H1 (cell line): ENCODE data around the gene ARID1B. TPM values are rescaled to one million over a fixed set of nuclear protein-coding genes. Genes with fewer than 3 reads are reported as not detected.

Experiments used
- CTCF ChIA-PET: fragments of 300-600 bp; sonication (Branson Sonifier 250); formaldehyde crosslinking; loops from one replicate; lab custom pipeline; 2021; ENCODE audit not compliant: partially characterized antibody; lab: Charles Lee
- POLR2A ChIA-PET: fragments of 300-600 bp; sonication (Branson Sonifier 250); formaldehyde crosslinking; loops from one replicate; lab custom pipeline; 2021; ENCODE audit warnings: inconsistent platforms; ENCODE audit not compliant: partially characterized antibody; lab: Charles Lee
- DNase-seq, 2 experiments: peaks; one replicate each; pipeline versions ENCODE4 v3.0.0 to v3.0.0-alpha.2; 2010 to 2022; ENCODE audit warnings: low spot score in 2 of 2, low read depth in 1 of 2, mixed read lengths in 1 of 2
- FAIRE-seq: peaks from 2 replicates; lab custom pipeline; 2011; peaks lifted over from hg19 to GRCh38; lab: Jason Lieb, UNC
- H2AFZ ChIP-seq: 2 replicates; pipeline ENCODE4 v1.8.1; 2012; ENCODE audit warnings: low read length, inconsistent platforms
- H2AK5ac ChIP-seq: 2 replicates; pipeline ENCODE4 v1.6.1; 2013; ENCODE audit warnings: low read depth, low read length
- H2BK120ac ChIP-seq: replicated peaks from 2 replicates; pipeline ENCODE3; 2013; ENCODE audit warnings: low read depth, low read length, inconsistent platforms
- H2BK12ac ChIP-seq: 2 replicates; pipeline ENCODE4 v1.6.1; 2013; ENCODE audit warnings: low read depth, low read length
- H2BK15ac ChIP-seq: 2 replicates; pipeline ENCODE4 v1.6.1; 2013; ENCODE audit warnings: low read length
- H2BK20ac ChIP-seq: 2 replicates; pipeline ENCODE4 v1.6.1; 2013; ENCODE audit warnings: low read length
- H2BK5ac ChIP-seq: 2 replicates; pipeline ENCODE4 v1.6.1; 2013; ENCODE audit warnings: low read depth, low read length
- H3K14ac ChIP-seq: 2 replicates; pipeline ENCODE4 v1.6.1; 2013; ENCODE audit warnings: inconsistent platforms; ENCODE audit not compliant: insufficient read length
- H3K18ac ChIP-seq: 2 replicates; pipeline ENCODE4 v1.6.1; 2013; ENCODE audit warnings: low read length; ENCODE audit errors: extremely low read depth
- H3K23ac ChIP-seq: 2 replicates; pipeline ENCODE4 v1.6.1; 2013; ENCODE audit warnings: inconsistent platforms; ENCODE audit not compliant: insufficient read length
- H3K23me2 ChIP-seq: 2 replicates; pipeline ENCODE4 v1.6.1; 2013; ENCODE audit warnings: low read depth, low read length
- H3K27ac ChIP-seq: 2 replicates; pipeline ENCODE4 v1.6.1; 2011; ENCODE audit warnings: low read depth, low read length, inconsistent platforms
- H3K27me3 ChIP-seq, 4 experiments: replicated peaks in 1 of 4; 1 replicate in 1 of 4; 2 replicates in 3 of 4; pipeline versions ENCODE4 v1.6.1 to v1.8.1; 2011 to 2013; ENCODE audit warnings: low read length in 3 of 4, mild to moderate bottlenecking in 3 of 4, inconsistent platforms in 2 of 4, mixed read lengths in 2 of 4, moderate library complexity in 1 of 4; ENCODE audit not compliant: control insufficient read depth in 3 of 4, insufficient read depth in 3 of 4; ENCODE audit errors: extremely low read depth in 1 of 4
- H3K36me3 ChIP-seq, 4 experiments: 2 replicates each; pipeline versions ENCODE4 v1.6.1 to v1.8.1; 2011 to 2013; ENCODE audit warnings: mild to moderate bottlenecking in 4 of 4, low read length in 3 of 4, moderate library complexity in 2 of 4, control low read depth in 1 of 4, inconsistent platforms in 1 of 4; ENCODE audit not compliant: insufficient read depth in 4 of 4, control insufficient read depth in 2 of 4
- H3K4ac ChIP-seq: replicated peaks from 2 replicates; pipeline ENCODE3; 2013; ENCODE audit warnings: low read length, low read depth, mixed read lengths, inconsistent platforms; ENCODE audit not compliant: insufficient read length
- H3K4me1 ChIP-seq, 4 experiments: replicated peaks in 1 of 4; 1 replicate in 1 of 4; 2 replicates in 3 of 4; pipeline versions ENCODE4 v1.6.1 to v1.8.1; 2011 to 2013; ENCODE audit warnings: low read length in 3 of 4, inconsistent platforms in 2 of 4, mixed read lengths in 1 of 4; ENCODE audit not compliant: insufficient read depth in 4 of 4, control insufficient read depth in 3 of 4
- H3K4me2 ChIP-seq, 2 experiments: 2 replicates each; pipeline versions ENCODE4 v1.6.1 to v1.8.1; 2011 to 2013; ENCODE audit warnings: low read depth in 2 of 2, low read length in 2 of 2, control low read depth in 1 of 2, inconsistent platforms in 1 of 2, mild to moderate bottlenecking in 1 of 2; ENCODE audit not compliant: insufficient read depth in 1 of 2
- H3K4me3 ChIP-seq, 4 experiments: fragments of 200-600, 300-600 bp in 1 of 4; sonication (generic), shearing (Covaris generic), sonication (Bioruptor Twin) in 1 of 4; 2 replicates each; pipeline versions ENCODE4 v1.5.1 to v1.8.1; 2011 to 2016; ENCODE audit warnings: low read length in 4 of 4, low read depth in 3 of 4, control low read depth in 2 of 4, inconsistent platforms in 2 of 4, mild to moderate bottlenecking in 2 of 4, mixed read lengths in 1 of 4, moderate library complexity in 1 of 4; ENCODE audit not compliant: insufficient read depth in 2 of 4; ENCODE audit errors: extremely low read depth in 1 of 4
- H3K56ac ChIP-seq: replicated peaks from 2 replicates; pipeline ENCODE3; 2013; ENCODE audit warnings: low read depth, mild to moderate bottlenecking, mixed read lengths, low read length, inconsistent platforms; ENCODE audit not compliant: insufficient read length
- H3K79me1 ChIP-seq: 2 replicates; pipeline ENCODE4 v1.6.1; 2013; ENCODE audit warnings: low read depth, low read length, control low read depth
- H3K79me2 ChIP-seq, 2 experiments: 2 replicates each; pipeline versions ENCODE4 v1.6.1 to v1.8.1; 2012 to 2013; ENCODE audit warnings: low read length in 2 of 2, mild to moderate bottlenecking in 2 of 2, inconsistent platforms in 1 of 2; ENCODE audit not compliant: insufficient read depth in 2 of 2, control insufficient read depth in 1 of 2
- H3K9ac ChIP-seq, 4 experiments: replicated peaks in 1 of 4; 1 replicate in 1 of 4; 2 replicates in 3 of 4; pipeline versions ENCODE4 v1.6.1 to v1.8.1; 2011 to 2013; ENCODE audit warnings: low read depth in 3 of 4, low read length in 3 of 4, control low read depth in 2 of 4, mild to moderate bottlenecking in 2 of 4, moderate library complexity in 2 of 4, inconsistent platforms in 1 of 4; ENCODE audit errors: extremely low read depth in 1 of 4
- H3K9me3 ChIP-seq, 2 experiments: 2 replicates each; pipeline versions ENCODE4 v1.6.1 to v1.8.1; 2012 to 2013; ENCODE audit warnings: mild to moderate bottlenecking in 2 of 2, moderate library complexity in 2 of 2, control low read depth in 1 of 2, inconsistent platforms in 1 of 2, low read depth in 1 of 2, low read length in 1 of 2, mixed read lengths in 1 of 2; ENCODE audit not compliant: insufficient read depth in 2 of 2
- H4K20me1 ChIP-seq, 2 experiments: replicated peaks in 1 of 2; 2 replicates each; pipeline versions ENCODE3 to v1.8.1; 2011 to 2013; ENCODE audit warnings: inconsistent platforms in 2 of 2, low read length in 2 of 2, mild to moderate bottlenecking in 1 of 2; ENCODE audit not compliant: insufficient read depth in 2 of 2, control insufficient read depth in 1 of 2
- H4K5ac ChIP-seq: 2 replicates; pipeline ENCODE4 v1.6.1; 2013; ENCODE audit warnings: low read length, low read depth, mixed read lengths, inconsistent platforms; ENCODE audit not compliant: insufficient read length
- H4K8ac ChIP-seq: 2 replicates; pipeline ENCODE4 v1.8.0; 2013; ENCODE audit warnings: mild to moderate bottlenecking, moderate library complexity, low read length, inconsistent platforms; ENCODE audit not compliant: insufficient read depth; ENCODE audit errors: extremely low read depth
- H4K91ac ChIP-seq: replicated peaks from 2 replicates; pipeline ENCODE3; 2013; ENCODE audit warnings: low read length, mixed read lengths, inconsistent platforms; ENCODE audit not compliant: insufficient read length
- RAD21 ChIP-seq, 2 experiments: IDR thresholded peaks in 1 of 2; conservative IDR thresholded peaks in 1 of 2; 2 replicates each; pipeline ENCODE4 v1.6.1; 2011; ENCODE audit warnings: low read depth in 2 of 2, low read length in 2 of 2, improper control_type of control experiment in 1 of 2, inconsistent platforms in 1 of 2, mild to moderate bottlenecking in 1 of 2, moderate library complexity in 1 of 2
- WGBS, 2 experiments: shearing (Covaris generic) in 1 of 2; methylation state at CpG; one replicate each; pipeline versions ENCODE4 v1.1.6 to v1.1.7; 2013 to 2015; ENCODE audit warnings: low lambda C conversion rate in 2 of 2, mixed read lengths in 2 of 2, inconsistent platforms in 1 of 2, low coverage in 1 of 2, missing lambda C conversion rate in 1 of 2; ENCODE audit not compliant: insufficient replicate concordance in 2 of 2, insufficient coverage in 1 of 2, insufficient read length in 1 of 2; ENCODE audit errors: extremely low coverage in 1 of 2, missing lambda C conversion rate in 1 of 2; 5-methylcytosine and 5-hydroxymethylcytosine counted together
- polyA plus RNA-seq, 7 experiments: library from polyadenylated mRNA; depleted of rRNA in 3 of 7; stranded (reverse) in 5 of 7; unstranded in 2 of 7; fragments of >200 nt in 5 of 7; fragments of 200-250 nt in 2 of 7; gene quantifications; 1 replicate in 5 of 7; 2 replicates in 1 of 7; 4 replicates in 1 of 7; pipeline versions ENCODE4 v1.2.1 to v1.2.3, GENCODE V29; 2011 to 2013; ENCODE audit warnings: missing spikeins in 2 of 7, mixed read lengths in 2 of 7
- total RNA-seq: library from RNA; stranded (reverse); fragmentation: NEBNext Ultra II Directional; extraction: Animal tissue kit (Norgen Biotek cat#: 25700); gene quantifications from 2 replicates; pipeline ENCODE4 v1.2.1, GENCODE V29; 2021
- TF ChIP-seq, protein P1 (sequence below): IDR thresholded peaks from 2 replicates; pipeline ENCODE4 v1.6.1; 2012; ENCODE audit warnings: inconsistent platforms
- TF ChIP-seq, protein P2 (sequence below), 3 experiments: IDR thresholded peaks; 1 replicate in 2 of 3; 2 replicates in 1 of 3; pipeline versions ENCODE4 v1.5.1 to v1.6.1; 2011; ENCODE audit warnings: low read length in 3 of 3, mild to moderate bottlenecking in 3 of 3, inconsistent platforms in 2 of 3, low read depth in 1 of 3, moderate library complexity in 1 of 3; ENCODE audit not compliant: insufficient read depth in 1 of 3; ENCODE audit errors: control extremely low read depth in 1 of 3

ARID1B gene
- total and polyA plus RNA-seq, 2 of the 8 experiments (the other 6 are each of a cell fraction or from before 2014, with no cell fraction given): 24.3 to 70.3 TPM

DNA sequence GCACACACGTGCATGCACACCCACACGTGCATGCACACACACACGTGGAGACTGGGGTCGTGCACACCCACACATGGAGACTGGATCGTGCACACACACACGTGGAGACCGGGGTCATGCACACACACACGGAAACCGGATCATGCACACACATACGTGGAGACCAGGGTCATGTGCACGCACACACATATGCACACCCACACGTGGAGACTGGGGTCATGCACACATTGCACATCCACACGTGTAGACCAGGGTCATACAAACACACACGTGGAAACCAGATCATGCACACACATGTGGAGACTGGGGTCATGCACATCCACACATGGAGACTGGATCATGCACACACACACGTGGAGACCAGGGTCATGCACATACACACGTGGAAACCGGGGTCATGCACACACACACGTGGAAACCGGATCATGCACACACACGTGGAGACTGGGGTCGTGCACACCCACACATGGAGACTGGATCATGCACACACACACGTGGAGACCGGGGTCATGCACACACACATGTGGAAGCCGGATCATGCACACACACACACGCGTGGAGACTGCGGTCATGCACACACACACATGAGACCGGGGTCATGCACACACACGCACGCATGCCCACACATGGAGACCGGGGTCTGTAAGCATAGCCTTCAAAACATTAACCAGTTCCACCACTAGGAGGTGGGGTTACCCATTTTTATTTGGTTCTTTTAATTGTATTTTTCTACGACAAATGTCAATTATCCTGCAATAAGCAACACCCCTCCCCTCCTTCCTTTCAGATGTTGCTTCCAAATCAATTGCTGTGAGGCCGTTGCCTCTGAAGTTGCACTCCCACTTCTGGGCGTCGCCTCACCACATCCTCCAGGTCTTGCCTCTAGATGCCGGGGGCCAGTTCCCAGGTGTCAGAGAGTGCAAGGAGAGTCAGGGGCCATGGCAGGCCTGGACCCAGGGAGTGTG lies 450.3 kb downstream of the ARID1B start:
- Histone ChIP-seq H3K79me1 (no peaks in the 10 kb centered on the region), H2AK5ac (peak overlapping the region; percentile 96), H4K5ac (no peak overlapping the region), H3K23me2 (no peaks in the 10 kb centered on the region), H4K20me1 (peaks cover 0 to 2% of the 10 kb centered on the region in 2 experiments), H2BK20ac (no peak overlapping the region), H3K9ac (no peak overlapping the region), H3K23ac (no peak overlapping the region), H3K4me1 (peaks cover 0 to 21% (median 7%) of the 10 kb centered on the region in 4 experiments; a peak in 5 of 7 replicates), H3K79me2 (no peaks in the 10 kb centered on the region), H3K4ac (no peak overlapping the region), H3K18ac (no peak overlapping the region), H3K14ac (no peak overlapping the region), H2AFZ (no peak overlapping the region), H3K36me3 (no peaks in the 10 kb centered on the region), H3K9me3 (no peaks in the 10 kb centered on the region), H4K8ac (no peak overlapping the region), H3K27ac (no peak overlapping the region), H3K4me2 (no peak overlapping the region), H2BK120ac (no peak overlapping the region), H4K91ac (no peak overlapping the region), H2BK12ac (peak overlapping the region; percentile 75; the same call in 1 of the 2 replicates), H2BK15ac (no peak overlapping the region), H3K56ac (no peak overlapping the region), H3K4me3 (no peak overlapping the region), H2BK5ac (no peak overlapping the region), H3K27me3 (no peaks in the 10 kb centered on the region)
- FAIRE-seq: peak; percentile 24
- ChIA-PET POLR2A (no interaction called here), CTCF (interaction anchor here (0.6 to 2.5 kb wide), 12 partner anchors 8 to 403 kb away, joined by 3 to 9 read pairs (median 5); no protein-coding TSS in a partner anchor)
- DNase-seq: no peak
- WGBS, 2 experiments: 86% methylated on average over 36 of the region's 36 CpGs; no CpG with 5 or more reads in 1 of the 2 experiments
- TF ChIP-seq, protein P1, sequence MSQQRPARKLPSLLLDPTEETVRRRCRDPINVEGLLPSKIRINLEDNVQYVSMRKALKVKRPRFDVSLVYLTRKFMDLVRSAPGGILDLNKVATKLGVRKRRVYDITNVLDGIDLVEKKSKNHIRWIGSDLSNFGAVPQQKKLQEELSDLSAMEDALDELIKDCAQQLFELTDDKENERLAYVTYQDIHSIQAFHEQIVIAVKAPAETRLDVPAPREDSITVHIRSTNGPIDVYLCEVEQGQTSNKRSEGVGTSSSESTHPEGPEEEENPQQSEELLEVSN: no peak
- TF ChIP-seq RAD21 (IDR thresholded peaks at IDR 0.05 in 1 of 2, conservative IDR thresholded peaks at IDR 0.05 in 1 of 2; ENCODE audit: low read depth in 2 of 2, low read length in 2 of 2): peak; percentile 37; a peak in 3 of 4 replicates
- TF ChIP-seq, protein P2, sequence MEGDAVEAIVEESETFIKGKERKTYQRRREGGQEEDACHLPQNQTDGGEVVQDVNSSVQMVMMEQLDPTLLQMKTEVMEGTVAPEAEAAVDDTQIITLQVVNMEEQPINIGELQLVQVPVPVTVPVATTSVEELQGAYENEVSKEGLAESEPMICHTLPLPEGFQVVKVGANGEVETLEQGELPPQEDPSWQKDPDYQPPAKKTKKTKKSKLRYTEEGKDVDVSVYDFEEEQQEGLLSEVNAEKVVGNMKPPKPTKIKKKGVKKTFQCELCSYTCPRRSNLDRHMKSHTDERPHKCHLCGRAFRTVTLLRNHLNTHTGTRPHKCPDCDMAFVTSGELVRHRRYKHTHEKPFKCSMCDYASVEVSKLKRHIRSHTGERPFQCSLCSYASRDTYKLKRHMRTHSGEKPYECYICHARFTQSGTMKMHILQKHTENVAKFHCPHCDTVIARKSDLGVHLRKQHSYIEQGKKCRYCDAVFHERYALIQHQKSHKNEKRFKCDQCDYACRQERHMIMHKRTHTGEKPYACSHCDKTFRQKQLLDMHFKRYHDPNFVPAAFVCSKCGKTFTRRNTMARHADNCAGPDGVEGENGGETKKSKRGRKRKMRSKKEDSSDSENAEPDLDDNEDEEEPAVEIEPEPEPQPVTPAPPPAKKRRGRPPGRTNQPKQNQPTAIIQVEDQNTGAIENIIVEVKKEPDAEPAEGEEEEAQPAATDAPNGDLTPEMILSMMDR (IDR thresholded peaks at IDR 0.05; ENCODE audit: control extremely low read depth in 1 of 3, insufficient read depth in 1 of 3, low read depth in 1 of 3, low read length in 3 of 3): peak in 2 of 3 experiments; percentile 33 to 52; a peak in 2 of 4 replicates
